Calu3 (cell line): ENCODE data around the gene ZBTB12. TPM values are rescaled to one million over a fixed set of nuclear protein-coding genes. Genes with fewer than 3 reads are reported as not detected.
"Not testable (repeated sequence)": the region's sequence is repeated elsewhere in the genome, so short reads cannot be mapped to it uniquely, and the experiment has no call there.

Experiments used
- BruUV-seq: library from RNA; stranded (reverse); fragments of 400-500 nt; replicated peaks from 2 replicates; lab custom pipeline; 2021; lab: Mats Ljungman, UMichigan
- CTCF ChIA-PET: fragments of 300-600 bp; sonication (Branson Sonifier 250); formaldehyde crosslinking; loops from one replicate; lab custom pipeline; 2022; ENCODE audit warnings: antibody characterized with exemption; lab: Charles Lee
- DNase-seq: peaks from one replicate; pipeline ENCODE4 v3.0.0; 2022
- H3K27ac Mint-ChIP-seq: one replicate; pipeline ENCODE4 v1.8.0; 2022; ENCODE audit warnings: mixed read lengths; ENCODE audit not compliant: unreplicated experiment
- H3K27me3 Mint-ChIP-seq: one replicate; pipeline ENCODE4 v1.8.0; 2022; ENCODE audit warnings: mixed read lengths; ENCODE audit not compliant: unreplicated experiment
- H3K36me3 Mint-ChIP-seq: one replicate; pipeline ENCODE4 v1.8.0; 2022; ENCODE audit warnings: mild to moderate bottlenecking, moderate library complexity, mixed read lengths; ENCODE audit not compliant: insufficient read depth, unreplicated experiment
- H3K4me1 Mint-ChIP-seq: one replicate; pipeline ENCODE4 v1.8.0; 2022; ENCODE audit warnings: mild to moderate bottlenecking, low read depth, mixed read lengths; ENCODE audit not compliant: unreplicated experiment
- H3K4me3 Mint-ChIP-seq: one replicate; pipeline ENCODE4 v1.8.0; 2022; ENCODE audit warnings: mild to moderate bottlenecking, low read depth, moderate library complexity, mixed read lengths; ENCODE audit not compliant: unreplicated experiment
- H3K9me3 Mint-ChIP-seq: one replicate; pipeline ENCODE4 v1.8.0; 2022; ENCODE audit warnings: low read depth, mixed read lengths; ENCODE audit not compliant: unreplicated experiment
- CTCF ChIP-seq: fragments of 200-600 bp; IDR thresholded peaks from one replicate; pipeline ENCODE4 v1.8.0; 2022; ENCODE audit warnings: antibody characterized with exemption; ENCODE audit not compliant: unreplicated experiment
- intact Hi-C: fragments of 100-400 bp; cut with micrococcal nuclease; formaldehyde crosslinking; loops from one replicate; pipeline ENCODE4 v1.10.0; 2022; ENCODE audit not compliant: unreplicated experiment
- total RNA-seq: library from RNA; stranded (reverse); gene quantifications from 2 replicates; pipeline ENCODE4 v1.2.3, GENCODE V29; 2022

Gene ZBTB12
- total RNA-seq, 1 experiment from 2014 or later = 28.1 TPM

GRCh38 chr6:31860349-31860748 lies 41.5 kb downstream of the ZBTB12 start:
- no TSS peak for BruUV-seq
- no peak for DNase-seq
- H3K4me1 Mint-ChIP-seq = peaks cover 19% of the 10 kb centered on the region
- peaks cover 9% of the 10 kb centered on the region for H3K27me3 Mint-ChIP-seq
- intact Hi-C loops = loop anchor here (5.0 kb wide), 1 partner anchor 83 kb away; the partner anchor contains the start of gene VWA7
- CTCF ChIA-PET = interaction anchor here (0.6 kb wide), 1 partner anchor 14 kb away, joined by 5 read pairs; no protein-coding TSS in a partner anchor
- no peak overlapping the region for H3K4me3 Mint-ChIP-seq
- TF ChIP-seq CTCF = no peak
- H3K9me3 Mint-ChIP-seq = no peaks in the 10 kb centered on the region
- no peak overlapping the region for H3K27ac Mint-ChIP-seq
- peaks cover 56% of the 10 kb centered on the region for H3K36me3 Mint-ChIP-seq

- no peak for DNase-seq
- H3K27me3 Mint-ChIP-seq = peaks cover 9% of the 10 kb centered on the region
- H3K4me3 Mint-ChIP-seq = no peak overlapping the region
- BruUV-seq = no TSS peak
- intact Hi-C loops = loop anchor here (5.0 kb wide), 1 partner anchor 83 kb away; the partner anchor contains the start of gene VWA7
- H3K4me1 Mint-ChIP-seq = peaks cover 19% of the 10 kb centered on the region
- CTCF ChIA-PET = no interaction called here
- H3K27ac Mint-ChIP-seq = no peak overlapping the region
- H3K36me3 Mint-ChIP-seq = peaks cover 56% of the 10 kb centered on the region
- no peaks in the 10 kb centered on the region for H3K9me3 Mint-ChIP-seq
- no peak for TF ChIP-seq CTCF
These were observed 42.0 kb downstream of the ZBTB12 start for GRCh38 chr6:31859923-31860322.

- peaks cover 9% of the 10 kb centered on the region for H3K27me3 Mint-ChIP-seq
- H3K27ac Mint-ChIP-seq = no peak overlapping the region
- DNase-seq = no peak
- TF ChIP-seq CTCF = no peak
- peaks cover 19% of the 10 kb centered on the region for H3K4me1 Mint-ChIP-seq
- intact Hi-C loops = no loop called here
- H3K4me3 Mint-ChIP-seq = no peak overlapping the region
- peaks cover 44% of the 10 kb centered on the region for H3K36me3 Mint-ChIP-seq
- CTCF ChIA-PET = no interaction called here
- BruUV-seq = no TSS peak
- no peaks in the 10 kb centered on the region for H3K9me3 Mint-ChIP-seq
These were observed 43.2 kb downstream of the ZBTB12 start for GRCh38 chr6:31858707-31859106.

GRCh38 chr6:31857774-31858173 lies 44.1 kb downstream of the ZBTB12 start:
- H3K27ac Mint-ChIP-seq, H3K4me3 Mint-ChIP-seq, DNase-seq, H3K9me3 Mint-ChIP-seq, CTCF ChIA-PET, BruUV-seq, intact Hi-C loops, H3K27me3 Mint-ChIP-seq: not testable (repeated sequence)
- Mint-ChIP-seq H3K4me1 (peaks cover 14% of the 10 kb centered on the region), H3K36me3 (peaks cover 38% of the 10 kb centered on the region)

- not testable (repeated sequence) for H3K9me3 Mint-ChIP-seq, DNase-seq
- peak overlapping the region; percentile 39 for H3K27ac Mint-ChIP-seq
These were observed 49.7 kb downstream of the ZBTB12 start for GRCh38 chr6:31851980-31852718.

More at GRCh38 chr6:31851980-31852718, 49.7 kb downstream of the ZBTB12 start:
- H3K27me3 Mint-ChIP-seq, CTCF ChIA-PET, BruUV-seq, H3K4me3 Mint-ChIP-seq, intact Hi-C loops: not testable (repeated sequence)
- Mint-ChIP-seq H3K36me3 (peaks cover 14% of the 10 kb centered on the region), H3K4me1 (peaks cover 12% of the 10 kb centered on the region)
